HG02642 (cell line): ENCODE measurements around the gene SLC22A7.

Experiments
- ATAC-seq: cut with Tn5 transposase; IDR thresholded peaks from one replicate; pipeline ENCODE4 v1.9.1; 2021; ENCODE audit warnings: mild to moderate bottlenecking; ENCODE audit not compliant: unreplicated experiment, poor library complexity

Gene SLC22A7

DNA sequence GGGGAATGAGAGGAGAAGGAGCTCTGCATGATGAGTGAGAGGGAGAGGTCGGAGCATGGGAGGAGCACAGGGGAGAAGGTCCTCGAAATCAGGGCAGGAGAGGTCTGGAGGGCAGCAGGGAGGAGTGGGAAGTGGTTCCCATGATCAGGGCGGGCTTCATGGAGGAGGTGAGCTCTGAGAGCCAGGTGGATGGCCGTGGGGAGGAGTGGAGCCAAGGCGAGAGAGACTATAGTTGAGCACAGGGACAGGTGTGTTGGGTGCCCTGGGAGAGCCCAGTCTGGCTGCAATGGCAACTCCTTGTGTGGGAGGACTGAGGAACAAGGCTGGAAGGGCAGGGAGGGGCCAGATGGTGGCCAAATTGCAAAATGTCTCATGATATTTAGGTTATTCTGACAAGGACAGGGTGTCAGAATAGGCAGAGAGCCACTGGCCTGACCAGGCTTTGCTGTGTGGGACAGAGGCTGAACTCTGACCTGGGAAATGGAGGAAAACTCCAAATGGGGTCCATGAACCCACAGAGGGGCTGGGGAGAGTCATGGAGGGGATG is 33.4 kb upstream of the SLC22A7 start:
- no peak for ATAC-seq

DNA sequence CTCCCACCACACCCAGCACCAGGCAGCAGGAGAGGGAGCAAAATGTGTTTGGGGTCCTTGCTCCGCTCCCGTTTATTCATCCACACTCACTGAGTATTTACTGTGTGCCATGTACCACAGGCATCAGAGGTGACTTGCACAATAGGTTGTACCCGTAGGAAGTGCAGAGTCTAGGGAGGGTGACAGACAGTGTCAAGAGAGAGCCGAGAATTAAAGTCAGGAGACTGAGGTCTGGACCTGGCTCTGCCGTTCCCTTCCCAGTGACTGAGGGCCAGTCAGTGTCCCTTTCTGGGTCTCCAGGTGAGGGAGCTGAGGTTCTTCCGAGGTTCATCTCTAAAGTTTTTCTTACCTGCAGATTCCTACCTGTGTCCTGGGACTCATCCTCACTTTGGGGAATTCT is 32.5 kb upstream of the SLC22A7 start:
- ATAC-seq = no peak

DNA sequence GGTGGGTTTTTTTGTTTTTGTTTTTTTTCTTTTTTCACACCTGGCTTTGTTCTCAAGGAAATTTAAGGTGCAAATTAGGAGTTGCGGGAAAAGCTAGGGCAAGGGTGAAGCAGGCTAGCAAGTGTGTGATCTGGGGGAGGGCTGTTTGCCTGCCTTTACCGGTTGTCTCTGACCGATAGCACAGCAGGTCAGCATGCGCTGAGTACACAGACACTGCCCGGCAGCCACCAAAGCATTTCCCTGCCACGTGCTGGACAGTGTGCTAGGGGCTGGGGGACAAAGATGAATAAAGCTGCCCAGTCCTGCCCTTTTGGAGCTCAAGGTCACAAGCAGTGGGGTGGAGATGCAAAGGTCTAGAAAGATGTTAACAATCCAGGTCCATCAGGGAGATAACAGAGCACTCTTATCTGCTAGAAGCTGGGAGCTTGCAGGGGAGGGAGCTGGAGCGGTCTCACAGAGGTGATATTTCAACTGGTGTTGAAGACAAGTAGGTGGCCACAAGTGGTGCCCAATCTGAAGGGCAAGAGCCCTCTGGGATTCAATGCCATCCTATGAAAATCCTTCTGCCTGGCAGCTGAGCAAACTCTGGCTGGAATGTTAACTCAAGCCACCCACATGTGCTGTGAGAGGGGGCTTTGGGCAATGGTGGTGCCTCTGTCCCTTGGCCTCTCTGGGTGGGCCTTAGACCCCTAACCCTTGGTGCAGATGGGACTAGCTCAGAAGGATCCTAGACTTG is 30.3 kb upstream of the SLC22A7 start:
- ATAC-seq = no peak

DNA sequence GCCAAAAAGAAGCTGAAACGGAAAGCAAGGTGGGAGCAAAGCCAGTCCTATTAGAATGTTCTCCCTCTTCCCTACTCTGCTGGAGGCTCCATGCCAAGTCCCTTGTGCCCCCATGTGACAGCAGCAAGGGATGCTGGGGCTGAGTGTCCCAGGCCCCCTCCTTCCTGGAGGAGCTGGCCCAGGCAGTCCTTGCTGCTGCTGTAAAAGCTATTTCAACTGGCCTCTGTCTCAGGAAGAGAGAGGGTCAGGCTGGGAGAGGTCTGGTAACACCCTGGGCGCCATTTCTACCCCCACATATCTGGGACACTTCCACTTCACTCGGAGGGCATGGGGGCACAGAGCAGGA is 29.7 kb upstream of the SLC22A7 start:
- ATAC-seq = no peak

DNA sequence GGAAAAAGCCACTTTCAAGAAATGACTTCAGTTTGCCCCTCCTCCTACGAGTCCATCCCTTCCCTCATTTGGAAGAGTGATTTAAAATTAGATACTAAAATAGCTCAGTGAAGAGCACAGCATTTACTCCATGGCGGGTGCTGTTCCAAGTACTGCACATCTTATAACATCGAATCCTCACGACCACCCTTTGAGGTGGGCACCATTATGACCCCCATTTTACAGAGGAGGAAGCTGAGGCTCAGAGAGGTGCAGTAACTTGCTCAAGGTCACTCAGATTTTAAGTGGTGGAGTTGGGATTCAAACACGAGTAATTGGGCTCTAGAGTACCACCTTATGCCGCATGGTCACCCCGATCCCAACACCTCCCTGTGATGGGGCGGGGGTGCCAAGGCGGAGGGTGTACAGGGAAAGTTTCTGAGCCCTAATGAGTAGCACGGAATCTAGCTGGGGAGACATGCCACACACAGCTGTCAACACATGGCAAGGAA is 29.2 kb upstream of the SLC22A7 start:
- ATAC-seq = no peak

DNA sequence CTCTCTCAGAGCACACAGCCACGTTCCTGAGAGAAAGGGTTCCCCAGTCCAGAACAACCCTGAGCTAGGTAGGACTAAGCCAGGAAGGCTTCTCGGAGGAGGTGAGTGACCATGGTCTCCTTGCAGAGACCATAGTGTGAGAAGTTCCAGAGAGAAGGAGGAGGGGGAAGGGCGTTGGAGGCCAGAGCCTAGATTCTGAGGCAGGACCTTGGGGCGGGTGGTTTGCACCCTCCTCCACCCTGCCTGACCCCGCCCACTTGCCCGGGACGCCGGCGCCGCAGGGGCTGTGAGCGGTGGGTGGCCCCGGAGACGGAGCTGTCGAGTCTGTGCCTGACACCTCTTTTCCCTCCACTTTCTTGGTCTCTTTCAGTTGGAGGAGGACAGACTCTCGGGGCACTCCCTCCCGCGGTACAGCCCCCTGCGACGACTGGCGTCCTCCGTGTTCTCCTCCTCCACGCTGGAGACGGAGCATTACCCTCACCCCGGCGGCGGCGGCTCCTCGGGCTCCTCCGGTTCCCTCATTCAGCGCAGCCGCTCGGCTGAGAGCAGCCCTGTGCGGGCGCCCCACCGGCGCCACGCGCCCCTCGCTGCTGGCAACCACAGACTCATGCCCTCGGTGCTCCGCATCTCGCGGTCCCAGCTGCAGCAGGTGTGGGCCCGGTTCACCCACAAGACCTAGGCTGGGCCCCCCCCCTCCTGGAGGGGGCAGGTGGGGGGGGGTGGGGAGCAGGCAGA is 28.6 kb upstream of the SLC22A7 start:
- no peak for ATAC-seq

DNA sequence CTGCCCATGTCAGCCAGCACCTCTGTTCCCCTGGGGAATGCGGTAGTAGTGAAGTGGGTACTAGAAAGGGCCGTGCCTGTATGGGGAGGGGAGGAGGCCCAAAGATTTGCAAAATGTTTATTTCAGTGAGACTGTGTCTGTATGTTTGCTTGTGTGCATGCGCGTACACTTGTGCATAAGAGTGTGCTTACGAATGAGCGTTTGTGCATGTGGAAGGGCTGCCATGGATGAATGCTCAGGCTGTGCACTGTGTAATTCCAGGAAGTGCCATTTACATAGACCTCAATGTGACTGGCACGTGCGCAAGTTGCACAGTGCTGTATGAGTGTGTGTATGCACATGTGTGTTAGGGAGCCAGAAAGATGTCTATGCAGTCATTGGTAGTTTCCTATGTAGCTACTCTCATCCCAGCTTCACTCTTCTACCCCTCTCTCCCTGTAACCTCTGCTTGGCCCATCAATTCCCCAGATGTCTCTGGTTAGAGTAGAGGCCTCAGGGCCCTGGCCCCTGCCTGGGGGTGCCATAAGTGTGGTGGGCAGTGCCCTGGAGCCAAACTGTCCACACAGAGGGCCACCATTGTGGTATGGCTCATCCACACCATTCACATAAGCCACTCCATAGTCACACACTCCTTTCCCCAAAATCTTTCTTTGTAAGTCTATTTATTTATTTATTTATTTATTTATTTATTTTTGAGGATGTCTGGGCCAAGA is 26.8 kb upstream of the SLC22A7 start:
- ATAC-seq = no peak

DNA sequence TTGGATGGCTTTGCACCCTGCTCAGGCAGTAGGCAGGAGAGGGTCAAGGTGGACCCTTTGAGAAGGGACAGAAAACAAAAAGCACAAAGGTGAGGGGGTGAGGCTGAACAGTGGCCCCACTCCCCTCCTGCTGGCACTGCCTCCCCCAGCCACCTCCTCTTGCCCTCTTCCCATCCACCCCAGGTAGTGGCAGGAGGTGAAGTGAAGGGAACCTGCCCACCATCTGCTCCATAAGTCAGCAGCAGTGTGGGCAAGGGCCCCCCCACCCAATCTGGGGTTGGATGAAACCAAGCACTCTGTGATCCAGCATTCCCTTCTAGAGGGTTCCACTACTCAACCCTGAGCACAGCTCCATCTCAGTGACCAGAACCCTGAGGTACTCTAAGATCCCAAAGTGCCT is 26.1 kb upstream of the SLC22A7 start:
- ATAC-seq = no peak

DNA sequence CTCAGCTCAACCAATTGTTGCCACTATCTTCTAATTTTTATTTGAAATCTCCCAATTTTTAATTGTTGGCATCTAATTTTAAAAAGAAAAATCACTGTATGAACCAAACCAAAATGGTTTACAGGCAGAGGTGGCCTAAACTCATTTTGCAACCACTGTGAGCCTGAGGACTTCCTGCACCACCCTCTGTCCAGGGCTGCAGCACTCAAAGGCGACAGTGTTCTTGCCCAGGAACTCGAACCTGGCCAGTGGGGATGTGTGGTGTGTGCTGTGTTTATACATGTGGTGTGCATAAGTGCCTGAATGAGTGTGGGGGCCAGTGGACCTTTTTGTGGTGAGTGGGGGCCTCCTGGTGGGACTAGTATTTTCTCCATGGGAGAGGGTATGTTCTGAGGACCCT is 24.4 kb upstream of the SLC22A7 start:
- ATAC-seq = no peak

DNA sequence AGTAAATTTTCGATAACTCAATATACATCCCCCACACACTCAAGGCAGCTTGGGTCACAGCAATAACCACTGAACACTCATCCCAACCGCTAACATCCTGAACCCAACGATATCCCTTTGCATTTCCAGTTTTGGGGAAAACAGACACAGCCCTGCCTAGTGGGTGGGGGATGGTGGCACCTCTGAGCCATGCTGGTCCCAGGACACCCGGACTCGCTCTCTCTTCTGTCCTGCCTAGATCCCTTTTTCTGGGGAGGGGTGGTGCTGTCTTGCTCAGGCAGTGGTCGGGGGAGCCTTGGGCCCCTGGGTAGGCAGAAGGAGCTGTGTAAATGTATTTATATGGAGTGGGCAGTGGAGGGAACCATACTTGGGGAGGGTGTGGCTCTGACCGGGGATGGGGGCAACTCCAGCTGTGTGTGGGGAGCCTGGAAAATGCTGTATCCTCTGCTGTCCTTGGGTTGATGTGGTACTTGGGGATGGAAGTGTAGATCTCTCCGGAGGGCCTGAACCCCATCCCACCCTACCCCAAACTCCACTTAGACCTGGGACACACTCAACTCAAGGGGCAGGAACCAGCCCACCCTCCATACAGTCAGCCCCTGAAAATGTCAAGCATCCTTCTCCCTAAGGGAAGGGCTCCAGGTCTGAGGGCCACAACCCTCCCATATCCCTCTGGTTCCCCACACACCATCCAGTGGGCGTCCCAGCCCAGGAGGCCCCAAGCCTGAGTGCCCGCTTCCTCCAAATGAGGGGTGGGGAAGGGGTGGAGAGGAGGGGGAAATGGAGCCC is 23.7 kb upstream of the SLC22A7 start:
- no peak for ATAC-seq

DNA sequence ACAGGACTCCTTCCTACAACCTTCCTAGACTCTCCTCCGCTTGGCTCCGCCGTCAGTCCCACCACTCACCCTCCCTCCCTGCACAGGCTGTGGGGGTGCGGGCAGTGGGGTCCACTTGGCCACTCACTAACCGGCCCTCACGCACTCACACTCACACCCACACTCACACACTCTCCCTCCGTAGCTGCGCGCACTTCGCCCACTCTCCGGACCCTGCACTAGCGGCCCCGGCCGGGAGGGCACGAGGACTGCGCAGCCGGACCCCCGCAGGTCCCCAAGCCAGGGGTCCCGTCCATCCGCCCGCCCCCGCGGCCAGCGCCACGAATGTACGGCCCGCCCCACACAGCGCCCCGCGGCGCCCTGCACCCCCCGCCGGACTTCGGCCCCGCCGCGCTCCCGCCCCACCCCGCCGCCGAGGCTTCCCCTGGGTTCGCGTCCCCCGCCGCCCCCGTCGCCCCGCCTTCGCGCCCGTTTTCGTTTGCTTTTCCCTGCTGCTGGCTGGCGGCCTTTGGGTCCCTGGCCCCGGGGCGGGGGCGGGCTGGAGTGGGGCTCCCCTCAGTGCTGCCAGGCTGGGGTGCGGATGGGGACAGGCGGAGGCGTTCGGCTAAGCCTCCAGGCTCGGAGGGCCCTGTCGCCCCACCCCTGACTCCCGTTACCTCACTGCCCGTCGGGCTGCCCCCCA is 23.0 kb upstream of the SLC22A7 start:
- ATAC-seq = no peak

DNA sequence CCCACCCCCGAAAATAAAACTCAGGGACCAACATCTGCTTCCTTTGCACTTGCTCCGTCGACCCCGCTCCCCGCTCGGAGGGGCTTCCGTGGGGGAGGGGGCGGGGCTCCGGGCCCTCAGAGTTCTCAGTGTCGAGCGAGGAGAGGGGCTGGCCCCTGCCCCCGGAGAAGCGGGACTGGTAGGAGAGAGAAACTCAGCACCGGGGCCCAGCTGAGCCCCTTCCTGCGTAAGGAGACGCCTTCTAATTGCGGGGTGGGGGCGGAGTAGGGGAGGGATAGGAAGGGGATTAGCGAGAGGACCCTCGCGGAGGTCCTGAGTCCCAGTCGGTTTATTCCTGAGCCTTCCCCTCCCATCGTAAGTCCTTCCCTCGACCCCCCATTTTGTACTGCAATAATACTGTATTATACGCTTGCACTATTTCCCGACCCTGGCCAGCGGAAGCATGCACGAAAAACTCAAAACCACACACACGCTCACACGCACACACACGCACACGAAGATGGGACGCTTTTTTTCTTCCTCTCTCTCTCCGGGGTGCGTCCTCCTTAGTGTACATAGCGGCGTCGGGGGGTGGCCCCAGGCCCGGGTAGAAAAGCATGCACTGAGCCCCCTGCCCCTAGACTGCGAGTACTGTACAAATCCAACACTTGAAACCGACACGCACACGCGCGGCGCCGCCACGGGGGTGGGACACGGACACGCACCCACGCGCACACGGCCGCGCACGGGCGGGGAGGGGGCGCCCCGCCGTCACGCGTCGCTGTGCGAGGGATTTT is 22.1 kb upstream of the SLC22A7 start:
- no peak for ATAC-seq

DNA sequence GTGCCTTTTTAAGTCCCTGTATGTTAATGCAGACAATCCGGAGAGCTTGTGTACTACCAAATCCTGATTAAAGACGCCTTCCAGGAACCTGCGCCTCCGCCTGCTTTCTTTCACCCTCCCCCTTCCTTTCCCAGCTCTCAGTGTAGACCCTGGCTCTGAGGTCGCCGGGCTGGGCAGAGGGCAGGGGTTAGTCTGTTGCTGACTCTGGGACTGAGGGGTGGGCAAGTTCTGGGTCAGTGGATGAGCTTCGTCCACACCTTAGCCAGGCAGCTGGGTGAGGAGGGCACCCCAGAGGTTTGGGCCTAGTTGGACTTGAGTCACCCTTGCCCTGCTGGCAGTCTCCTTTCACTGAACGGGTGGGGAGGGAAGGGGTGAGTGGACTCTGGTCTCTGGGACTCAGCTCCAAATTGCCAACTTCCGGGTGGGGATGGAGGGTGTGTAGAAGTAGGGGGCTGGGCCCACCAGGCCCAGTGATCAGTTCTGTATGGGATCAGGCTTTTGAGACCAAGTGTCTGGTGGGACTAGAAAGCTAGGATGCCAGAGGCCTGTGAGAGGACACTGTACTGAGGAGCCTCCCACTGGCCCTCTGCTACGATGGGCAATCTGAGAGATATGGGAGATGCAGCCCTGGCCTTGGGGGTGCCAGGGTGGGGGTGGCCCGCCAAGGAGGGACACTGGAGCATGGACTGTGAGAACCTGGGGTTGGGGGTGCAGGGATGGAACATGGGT is 21.3 kb upstream of the SLC22A7 start:
- ATAC-seq = no peak

DNA sequence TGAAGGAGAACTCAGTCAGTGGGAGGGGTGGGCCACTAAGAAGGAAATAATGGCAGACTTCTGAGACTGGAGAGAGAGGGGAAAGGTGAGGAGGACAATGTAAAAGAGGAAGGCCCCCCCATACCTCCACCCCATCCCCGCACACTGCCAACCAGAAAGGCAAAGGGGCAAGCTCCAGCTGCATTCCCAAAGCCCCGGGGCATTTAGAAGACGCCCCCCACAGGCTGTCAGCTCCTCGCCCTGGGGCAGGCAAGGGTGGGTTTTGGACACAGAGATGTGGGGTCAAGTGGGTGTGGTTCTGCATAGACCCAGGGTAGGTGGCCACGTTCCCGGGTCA is 20.8 kb upstream of the SLC22A7 start:
- ATAC-seq = no peak

DNA sequence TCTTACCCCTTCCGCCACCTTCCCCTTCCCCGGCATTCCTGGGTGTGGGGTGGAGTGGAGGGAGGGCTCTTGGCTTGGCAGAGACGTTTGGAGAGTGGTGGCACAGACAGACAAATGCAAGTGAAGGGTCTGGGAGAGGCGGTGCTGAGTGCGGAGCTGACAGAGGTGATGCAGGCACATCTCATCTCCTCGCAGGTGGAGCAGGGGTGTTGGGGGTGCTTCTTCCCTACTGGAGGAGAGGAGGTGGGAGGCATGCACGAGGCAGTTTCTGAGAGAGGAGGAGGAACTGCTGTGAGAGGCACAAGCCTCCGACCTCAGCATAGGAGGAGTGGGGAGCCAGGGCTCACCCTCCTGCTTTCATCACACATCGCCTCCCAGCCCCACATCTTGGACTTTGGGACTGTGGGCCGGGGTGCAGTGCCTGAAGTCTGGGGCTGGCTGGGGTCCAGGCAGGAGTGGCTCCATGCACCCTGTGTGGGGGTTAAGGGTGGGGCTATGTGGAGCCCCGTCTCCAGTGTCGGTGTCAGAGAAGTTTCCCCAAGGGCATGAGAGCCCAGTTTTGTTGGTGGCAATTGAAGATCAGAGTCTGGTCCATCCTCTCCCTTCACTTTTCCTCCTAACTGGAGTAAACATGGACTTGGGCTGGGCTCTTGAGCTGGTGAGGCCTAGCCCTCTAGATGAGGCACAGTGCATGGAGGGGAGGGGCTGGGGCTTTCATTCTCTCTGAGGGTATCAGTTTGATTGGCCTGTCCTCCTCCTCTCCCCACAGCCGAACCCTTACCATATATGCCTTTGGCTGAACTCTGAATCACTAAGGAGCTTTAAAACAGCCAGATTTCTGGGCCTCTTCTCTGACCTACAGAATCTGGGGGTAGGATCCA is 20.2 kb upstream of the SLC22A7 start:
- ATAC-seq = no peak

DNA sequence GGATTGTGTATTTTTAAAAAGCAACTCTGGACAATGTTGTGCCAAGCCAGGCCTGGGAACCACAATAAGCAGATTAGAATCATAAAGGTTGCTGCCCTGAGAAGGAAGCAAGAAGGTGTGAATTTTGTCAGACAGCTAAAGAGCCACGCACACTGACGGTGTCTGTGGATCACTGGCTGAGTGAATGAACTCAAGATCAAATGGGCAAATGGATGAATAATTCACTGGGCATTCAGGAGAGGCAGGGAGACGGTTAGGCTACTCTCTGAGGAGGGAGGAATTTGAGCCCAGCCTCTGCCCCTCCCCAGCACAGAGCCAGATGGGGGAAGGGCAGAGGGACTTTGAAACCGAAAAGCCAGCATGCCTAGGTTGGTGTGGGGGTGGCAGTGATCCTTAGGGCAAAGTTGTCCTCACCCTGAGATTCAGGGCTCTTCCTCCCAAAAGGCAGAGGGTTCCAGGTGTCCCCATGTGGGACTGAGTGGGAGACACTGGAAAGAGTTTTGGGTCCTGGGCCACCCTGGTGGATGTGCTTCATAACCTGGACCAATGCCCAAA is 19.5 kb upstream of the SLC22A7 start:
- ATAC-seq = no peak

DNA sequence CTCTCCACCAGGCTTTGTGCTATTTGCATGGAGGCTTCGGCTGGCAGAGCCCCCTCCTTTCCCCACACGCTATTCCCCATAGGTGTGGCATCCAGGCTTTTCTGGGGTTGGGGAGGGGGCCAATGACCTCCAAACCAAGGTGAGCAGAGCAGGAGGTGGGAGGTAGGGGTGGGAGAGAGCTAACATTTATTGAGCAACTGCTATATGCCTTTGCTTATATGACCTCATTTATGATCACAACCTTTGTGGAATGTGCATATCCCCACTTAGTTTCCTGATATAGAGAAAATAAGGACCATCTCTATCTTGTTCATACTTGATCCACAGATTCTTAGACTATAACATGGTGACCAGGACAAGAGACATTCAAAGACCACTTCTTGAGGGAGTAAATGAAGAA is 17.8 kb upstream of the SLC22A7 start:
- no peak for ATAC-seq
